PC-3 (cell line): Measurements from ENCODE around the gene FZD4. TPM values are rescaled to one million over a fixed set of nuclear protein-coding genes. Genes with fewer than 3 reads are reported as not detected.

Source experiments
- ATAC-seq: fragments of 200-7000 bp; cut with Tn5 transposase; 2 replicates; pipeline ENCODE4 v1.9.1; 2020; ENCODE audit warnings: mild to moderate bottlenecking, moderate library complexity
- BruUV-seq: library from RNA; stranded (reverse); fragments of 400-500 nt; replicated peaks from 2 replicates; lab custom pipeline; 2021; lab: Mats Ljungman, UMichigan
- CTCF ChIA-PET: fragments of 300-600 bp; sonication (Branson Sonifier 250); formaldehyde crosslinking; loops from one replicate; lab custom pipeline; 2022; ENCODE audit warnings: antibody characterized with exemption; lab: Charles Lee
- POLR2A ChIA-PET: fragments of 300-600 bp; sonication (Branson Sonifier 250); formaldehyde crosslinking; loops from one replicate; lab custom pipeline; 2022; ENCODE audit warnings: antibody characterized with exemption; ENCODE audit not compliant: unreplicated experiment; lab: Charles Lee
- DNase-seq: peaks from one replicate; pipeline ENCODE4 v3.0.0-alpha.2; 2015
- H2AFZ ChIP-seq: fragments of 300-600 bp; sonication (generic); 2 replicates; pipeline ENCODE4 v1.6.0; 2016; ENCODE audit warnings: antibody characterized with exemption, low read length
- H3F3A ChIP-seq: fragments of 300-600 bp; sonication (generic); one replicate; pipeline ENCODE4 v1.6.0; 2017; ENCODE audit warnings: antibody characterized with exemption, low read length, control low read depth, mild to moderate bottlenecking; ENCODE audit not compliant: unreplicated experiment
- H3K27ac ChIP-seq: fragments of 300-600 bp; sonication (generic); 2 replicates; pipeline ENCODE4 v1.5.1; 2016; ENCODE audit warnings: mild to moderate bottlenecking, low read length
- H3K27me3 ChIP-seq: fragments of 300-600 bp; sonication (generic); 2 replicates; pipeline ENCODE4 v1.6.1; 2016; ENCODE audit warnings: low read length, mixed read lengths
- H3K36me3 ChIP-seq: fragments of 300-600 bp; sonication (generic); 2 replicates; pipeline ENCODE4 v1.6.1; 2016; ENCODE audit warnings: low read depth, mixed run types, low read length, mixed read lengths
- H3K4me1 ChIP-seq: fragments of 300-600 bp; sonication (generic); 2 replicates; pipeline ENCODE4 v1.5.1; 2016; ENCODE audit warnings: low read length; ENCODE audit not compliant: insufficient read depth
- H3K4me2 ChIP-seq: fragments of 300-600 bp; sonication (generic); 2 replicates; pipeline ENCODE4 v1.6.0; 2016; ENCODE audit warnings: low read length
- H3K4me3 ChIP-seq: fragments of 300-600 bp; sonication (generic); 2 replicates; pipeline ENCODE4 v1.5.1; 2016; ENCODE audit warnings: mild to moderate bottlenecking, low read length, mixed read lengths
- H3K79me2 ChIP-seq: fragments of 300-600 bp; sonication (generic); 2 replicates; pipeline ENCODE4 v1.6.1; 2017; ENCODE audit warnings: low read length, mixed read lengths
- H3K9ac ChIP-seq: fragments of 300-600 bp; sonication (generic); 2 replicates; pipeline ENCODE4 v1.6.0; 2016; ENCODE audit warnings: mild to moderate bottlenecking, low read length
- H3K9me2 ChIP-seq: fragments of 300-600 bp; sonication (generic); replicated peaks from 2 replicates; pipeline ENCODE4 v1.6.1; 2016; ENCODE audit warnings: mixed run types, low read length, mixed read lengths
- H3K9me3 ChIP-seq: fragments of 300-600 bp; sonication (generic); 2 replicates; pipeline ENCODE4 v1.6.1; 2016; ENCODE audit warnings: low read length, mixed read lengths
- H4K20me1 ChIP-seq: fragments of 300-600 bp; sonication (generic); 2 replicates; pipeline ENCODE4 v1.6.1; 2016; ENCODE audit warnings: low read length, mixed read lengths
- EZH2 ChIP-seq: fragments of 300-600 bp; sonication (generic); IDR thresholded peaks from one replicate; pipeline ENCODE4 v1.6.1; 2017; ENCODE audit warnings: antibody characterized with exemption, mild to moderate bottlenecking, low read length; ENCODE audit not compliant: unreplicated experiment
- EZH2phosphoT487 ChIP-seq: fragments of 300-600 bp; sonication (generic); IDR thresholded peaks from 2 replicates; pipeline ENCODE4 v1.6.1; 2018; ENCODE audit warnings: mild to moderate bottlenecking, antibody characterized with exemption, low read length, borderline replicate concordance
- intact Hi-C: fragments of 100-400 bp; cut with micrococcal nuclease; formaldehyde crosslinking; loops from 2 replicates; pipeline ENCODE4 v1.9.0; 2023
- total RNA-seq: library from RNA; depleted of rRNA; stranded (reverse); fragments of >200 nt; gene quantifications from 2 replicates; pipeline ENCODE4 v1.2.3, GENCODE V29; 2014
- TF ChIP-seq, protein P1 (sequence below): fragments of 300-600 bp; sonication (generic); conservative IDR thresholded peaks from 2 replicates; pipeline ENCODE4 v1.5.1; 2017; ENCODE audit warnings: antibody characterized with exemption, low read depth, mild to moderate bottlenecking, low read length

Gene FZD4
- total RNA-seq, 1 experiment from 2014 or later = 17.7 TPM

GRCh38 chr11:86931548-86932258 is 23.5 kb downstream of the FZD4 start:
- Histone ChIP-seq H3K9ac (peak overlapping the region; percentile 58), H3K4me2 (peak overlapping the region; percentile 75), H3K9me2 (no peaks in the 10 kb centered on the region), H4K20me1 (no peaks in the 10 kb centered on the region), H3K4me3 (peak overlapping the region; percentile 41), H3K27me3 (no peaks in the 10 kb centered on the region), H3K79me2 (no peaks in the 10 kb centered on the region), H3K27ac (peak overlapping the region; percentile 90), H2AFZ (peak overlapping the region; percentile 2; the same call in 1 of the 2 replicates), H3F3A (peaks cover 5% of the 10 kb centered on the region), H3K36me3 (no peaks in the 10 kb centered on the region), H3K4me1 (peaks cover 49% of the 10 kb centered on the region), H3K9me3 (no peaks in the 10 kb centered on the region)
- BruUV-seq = no TSS peak
- intact Hi-C loops = no loop called here
- no peak for TF ChIP-seq EZH2
- TF ChIP-seq EZH2phosphoT487 = no peak
- TF ChIP-seq, protein P1, sequence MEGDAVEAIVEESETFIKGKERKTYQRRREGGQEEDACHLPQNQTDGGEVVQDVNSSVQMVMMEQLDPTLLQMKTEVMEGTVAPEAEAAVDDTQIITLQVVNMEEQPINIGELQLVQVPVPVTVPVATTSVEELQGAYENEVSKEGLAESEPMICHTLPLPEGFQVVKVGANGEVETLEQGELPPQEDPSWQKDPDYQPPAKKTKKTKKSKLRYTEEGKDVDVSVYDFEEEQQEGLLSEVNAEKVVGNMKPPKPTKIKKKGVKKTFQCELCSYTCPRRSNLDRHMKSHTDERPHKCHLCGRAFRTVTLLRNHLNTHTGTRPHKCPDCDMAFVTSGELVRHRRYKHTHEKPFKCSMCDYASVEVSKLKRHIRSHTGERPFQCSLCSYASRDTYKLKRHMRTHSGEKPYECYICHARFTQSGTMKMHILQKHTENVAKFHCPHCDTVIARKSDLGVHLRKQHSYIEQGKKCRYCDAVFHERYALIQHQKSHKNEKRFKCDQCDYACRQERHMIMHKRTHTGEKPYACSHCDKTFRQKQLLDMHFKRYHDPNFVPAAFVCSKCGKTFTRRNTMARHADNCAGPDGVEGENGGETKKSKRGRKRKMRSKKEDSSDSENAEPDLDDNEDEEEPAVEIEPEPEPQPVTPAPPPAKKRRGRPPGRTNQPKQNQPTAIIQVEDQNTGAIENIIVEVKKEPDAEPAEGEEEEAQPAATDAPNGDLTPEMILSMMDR = no peak
- ATAC-seq (peak; percentile 72), DNase-seq (peak; percentile 99)
- POLR2A ChIA-PET = interaction anchor here (0.6 to 1.0 kb wide), 6 partner anchors 12 to 1102 kb away, joined by 3 to 5 read pairs (median 3); partner anchors contain the start of gene FZD4
- CTCF ChIA-PET = interaction anchor here (0.6 to 1.3 kb wide), 5 partner anchors 22 to 1205 kb away, joined by 3 to 5 read pairs (median 3); partner anchors contain the start of genes CCDC83 and FZD4

DNA sequence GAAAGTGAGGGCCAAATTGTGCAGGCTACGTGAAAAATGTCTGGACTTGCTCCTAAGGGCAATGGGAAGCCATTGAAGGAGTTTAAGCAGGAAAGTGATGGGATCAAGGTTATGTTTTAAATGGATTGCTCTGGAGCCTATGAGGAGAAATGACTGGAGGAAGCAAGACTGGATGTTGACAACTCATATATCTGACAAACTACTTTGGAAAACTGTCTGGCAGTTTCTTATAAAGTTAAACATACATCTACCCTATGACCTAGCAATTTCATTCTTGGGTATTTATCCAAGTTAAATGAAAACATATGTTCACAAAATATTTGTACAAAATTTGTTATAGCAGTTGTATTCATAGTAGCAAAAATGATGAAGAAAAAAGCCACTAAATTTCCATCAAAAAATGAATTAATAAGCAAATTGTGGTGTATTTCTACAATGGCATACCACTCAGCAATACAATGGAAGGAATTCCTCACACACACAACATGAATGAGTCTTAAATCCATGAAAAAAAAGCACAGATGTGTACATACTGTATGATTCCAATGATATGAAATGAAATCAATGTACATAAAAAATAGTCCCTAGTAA is 24.1 kb downstream of the FZD4 start:
- BruUV-seq = TSS peak; percentile 44
- peaks cover 5% of the 10 kb centered on the region for H3F3A ChIP-seq
- peak overlapping the region; percentile 41 for H3K4me3 ChIP-seq
- no peaks in the 10 kb centered on the region for H3K9me3 ChIP-seq
- ChIA-PET POLR2A (interaction anchor here (1.0 kb wide), 1 partner anchor 24 kb away, joined by 5 read pairs; the partner anchor contains the start of gene FZD4), CTCF (no interaction called here)
- H3K4me2 ChIP-seq = peak overlapping the region; percentile 75
- H3K9ac ChIP-seq = peak overlapping the region; percentile 56
- intact Hi-C loops = no loop called here
- ATAC-seq = no peak
- H3K9me2 ChIP-seq = no peaks in the 10 kb centered on the region
- DNase-seq = no peak
- H3K79me2 ChIP-seq = no peaks in the 10 kb centered on the region
- TF ChIP-seq EZH2phosphoT487 = no peak
- no peak for TF ChIP-seq EZH2
- TF ChIP-seq, protein P1 = no peak
- no peaks in the 10 kb centered on the region for H3K36me3 ChIP-seq
- peak overlapping the region; percentile 90 for H3K27ac ChIP-seq
- H4K20me1 ChIP-seq = no peaks in the 10 kb centered on the region
- H2AFZ ChIP-seq = peak overlapping the region; percentile 2; the same call in 1 of the 2 replicates
- no peaks in the 10 kb centered on the region for H3K27me3 ChIP-seq
- peaks cover 49% of the 10 kb centered on the region for H3K4me1 ChIP-seq
